BE2C (cell line): Measurements from ENCODE around the gene CFTR.

Source experiments
- DNase-seq: peaks from one replicate; pipeline ENCODE4 v3.0.0-alpha.2; 2020
- H3K27me3 ChIP-seq: fragments of 250-450 bp; sonication (Bioruptor Pico); 2 replicates; pipeline ENCODE4 v1.5.1; 2020; ENCODE audit warnings: mild to moderate bottlenecking
- H3K36me3 ChIP-seq: fragments of 250-450 bp; sonication (Bioruptor Pico); 2 replicates; pipeline ENCODE4 v1.5.1; 2020; ENCODE audit warnings: mild to moderate bottlenecking
- H3K4me1 ChIP-seq: fragments of 250-450 bp; sonication (Bioruptor Pico); 2 replicates; pipeline ENCODE4 v1.5.1; 2020
- H3K4me3 ChIP-seq: 2 replicates; pipeline ENCODE4 v1.5.1; 2011; ENCODE audit warnings: low read depth, low read length
- H3K9me3 ChIP-seq: fragments of 250-450 bp; sonication (Bioruptor Pico); 2 replicates; pipeline ENCODE4 v1.5.1; 2020
- TF ChIP-seq, protein P1 (sequence below): IDR thresholded peaks from 2 replicates; pipeline ENCODE4 v1.5.1; 2012; ENCODE audit warnings: mild to moderate bottlenecking, low read depth, low read length

The CFTR gene

GRCh38 chr7:117610396-117610795 is 130.6 kb downstream of the CFTR start:
- no peaks in the 10 kb centered on the region for H3K36me3 ChIP-seq
- no peak for DNase-seq
- TF ChIP-seq, protein P1, sequence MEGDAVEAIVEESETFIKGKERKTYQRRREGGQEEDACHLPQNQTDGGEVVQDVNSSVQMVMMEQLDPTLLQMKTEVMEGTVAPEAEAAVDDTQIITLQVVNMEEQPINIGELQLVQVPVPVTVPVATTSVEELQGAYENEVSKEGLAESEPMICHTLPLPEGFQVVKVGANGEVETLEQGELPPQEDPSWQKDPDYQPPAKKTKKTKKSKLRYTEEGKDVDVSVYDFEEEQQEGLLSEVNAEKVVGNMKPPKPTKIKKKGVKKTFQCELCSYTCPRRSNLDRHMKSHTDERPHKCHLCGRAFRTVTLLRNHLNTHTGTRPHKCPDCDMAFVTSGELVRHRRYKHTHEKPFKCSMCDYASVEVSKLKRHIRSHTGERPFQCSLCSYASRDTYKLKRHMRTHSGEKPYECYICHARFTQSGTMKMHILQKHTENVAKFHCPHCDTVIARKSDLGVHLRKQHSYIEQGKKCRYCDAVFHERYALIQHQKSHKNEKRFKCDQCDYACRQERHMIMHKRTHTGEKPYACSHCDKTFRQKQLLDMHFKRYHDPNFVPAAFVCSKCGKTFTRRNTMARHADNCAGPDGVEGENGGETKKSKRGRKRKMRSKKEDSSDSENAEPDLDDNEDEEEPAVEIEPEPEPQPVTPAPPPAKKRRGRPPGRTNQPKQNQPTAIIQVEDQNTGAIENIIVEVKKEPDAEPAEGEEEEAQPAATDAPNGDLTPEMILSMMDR, result no peak
- H3K4me1 ChIP-seq, result no peaks in the 10 kb centered on the region
- H3K27me3 ChIP-seq, result no peaks in the 10 kb centered on the region
- no peak overlapping the region for H3K4me3 ChIP-seq
- H3K9me3 ChIP-seq, result no peaks in the 10 kb centered on the region

DNA sequence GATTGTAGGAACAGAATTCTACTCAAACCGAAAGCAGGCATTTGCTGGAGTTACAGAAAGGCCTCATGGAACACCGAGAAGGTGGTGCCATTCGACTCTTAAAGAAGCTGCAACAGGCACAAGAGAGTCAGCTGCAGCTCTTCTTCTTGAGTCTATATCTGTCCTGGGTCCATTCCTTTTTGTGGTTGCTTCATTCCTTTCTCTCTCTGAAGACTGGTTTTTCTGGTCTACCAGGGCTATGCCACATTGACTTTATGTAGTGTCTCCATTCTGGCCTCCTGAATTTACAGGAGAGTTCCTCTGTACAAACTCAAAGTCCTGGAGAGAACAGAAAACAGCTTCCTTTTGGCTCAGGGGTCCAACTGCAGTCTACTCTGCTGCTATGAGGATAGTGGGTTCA is 132.8 kb downstream of the CFTR start:
- H3K9me3 ChIP-seq, result no peaks in the 10 kb centered on the region
- H3K27me3 ChIP-seq, result no peaks in the 10 kb centered on the region
- no peak overlapping the region for H3K4me3 ChIP-seq
- no peaks in the 10 kb centered on the region for H3K4me1 ChIP-seq
- DNase-seq, result no peak
- TF ChIP-seq, protein P1, result no peak
- H3K36me3 ChIP-seq, result no peaks in the 10 kb centered on the region

DNA sequence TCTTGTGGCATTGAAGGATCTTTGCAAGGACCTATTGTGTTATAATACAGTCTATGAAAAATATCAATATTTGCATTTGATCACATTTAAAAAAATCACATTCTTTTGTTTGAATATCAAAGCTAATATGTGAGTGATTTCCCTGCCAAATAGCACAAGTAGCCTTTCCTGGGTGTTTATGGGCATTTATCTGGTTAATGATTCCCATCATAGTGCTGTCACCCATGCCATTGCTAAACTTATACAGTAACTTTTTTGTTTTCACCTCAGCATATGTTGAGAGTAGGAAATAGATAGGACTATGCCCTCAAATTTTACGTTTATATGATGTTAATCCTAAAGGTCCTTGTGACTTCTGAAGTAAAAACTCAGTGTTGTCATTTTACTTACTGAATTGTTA is 136.9 kb downstream of the CFTR start:
- DNase-seq, result no peak

DNA sequence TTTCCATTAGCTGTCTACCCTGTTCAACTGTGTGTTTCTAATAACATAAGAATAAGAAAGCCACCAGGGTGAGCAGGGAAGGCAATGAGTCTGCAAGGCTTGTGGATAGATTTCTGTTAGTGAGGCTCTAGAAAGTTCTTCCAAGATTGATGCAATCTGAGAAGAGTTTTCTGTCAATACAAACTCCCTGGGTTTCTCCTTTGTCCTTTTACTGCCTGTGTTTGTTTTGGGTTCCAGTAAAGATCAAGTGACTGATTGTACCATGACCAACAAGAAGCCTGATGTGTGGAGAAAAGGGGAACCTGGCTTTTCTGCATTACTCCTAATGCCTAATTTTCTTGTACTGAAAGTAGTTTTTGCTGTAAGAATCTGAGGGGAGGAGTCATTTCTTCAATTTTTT is 139.9 kb downstream of the CFTR start:
- no peaks in the 10 kb centered on the region for H3K4me1 ChIP-seq
- DNase-seq, result no peak
- no peak overlapping the region for H3K4me3 ChIP-seq
- TF ChIP-seq, protein P1, result no peak
- H3K36me3 ChIP-seq, result no peaks in the 10 kb centered on the region
- 0 out of 2 replicates have a peak, but pooled peaks cover 4% of the 10 kb centered on the region for H3K27me3 ChIP-seq
- H3K9me3 ChIP-seq, result no peaks in the 10 kb centered on the region

More for the DNA sequence above, 136.9 kb downstream of the CFTR start:
- 0 out of 2 replicates have a peak, but pooled peaks cover 4% of the 10 kb centered on the region for H3K27me3 ChIP-seq
- no peaks in the 10 kb centered on the region for H3K4me1 ChIP-seq
- no peaks in the 10 kb centered on the region for H3K36me3 ChIP-seq
- no peaks in the 10 kb centered on the region for H3K9me3 ChIP-seq
- TF ChIP-seq, protein P1, result no peak
- no peak overlapping the region for H3K4me3 ChIP-seq

GRCh38 chr7:117621075-117621618 is 141.3 kb downstream of the CFTR start:
- H3K4me3 ChIP-seq, result no peak overlapping the region
- DNase-seq, result no peak
- H3K36me3 ChIP-seq, result no peaks in the 10 kb centered on the region
- H3K4me1 ChIP-seq, result no peaks in the 10 kb centered on the region
- no peaks in the 10 kb centered on the region for H3K9me3 ChIP-seq
- TF ChIP-seq, protein P1, result no peak
- H3K27me3 ChIP-seq, result 0 out of 2 replicates have a peak, but pooled peaks cover 4% of the 10 kb centered on the region

DNA sequence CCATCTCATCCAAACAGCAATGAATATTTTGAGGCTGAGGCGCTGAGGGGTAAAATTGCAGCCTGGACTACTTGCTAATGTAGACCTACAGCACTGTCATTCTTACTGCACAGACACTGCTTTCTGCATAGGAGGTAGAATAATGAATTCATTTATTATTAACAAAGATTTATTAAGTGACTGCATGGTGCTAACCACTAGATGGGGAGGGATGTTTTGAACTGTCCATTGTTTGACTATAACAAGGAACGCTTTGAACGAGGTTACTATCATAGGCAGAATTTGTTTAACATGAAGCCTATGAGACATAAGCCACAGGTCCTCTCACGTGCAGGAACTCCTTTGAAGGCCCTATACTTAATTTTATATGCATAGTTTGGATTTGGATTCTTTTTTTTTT is 143.8 kb downstream of the CFTR start:
- H3K9me3 ChIP-seq, result no peaks in the 10 kb centered on the region
- TF ChIP-seq, protein P1, result no peak
- H3K4me3 ChIP-seq, result no peak overlapping the region

More for the DNA sequence above, 143.8 kb downstream of the CFTR start:
- no peaks in the 10 kb centered on the region for H3K4me1 ChIP-seq
- DNase-seq, result no peak
- H3K36me3 ChIP-seq, result no peaks in the 10 kb centered on the region
- H3K27me3 ChIP-seq, result no peaks in the 10 kb centered on the region
